ENCODE results near the gene USP21. TPM values are rescaled to one million over a fixed set of nuclear protein-coding genes. Genes with fewer than 3 reads are reported as not detected.

The USP21 gene
- total and polyA plus RNA-seq, 2 of the 13 experiments (the other 11 are each of a cell fraction or from before 2014, with no cell fraction given) = 10.1 to 33.1 TPM

GRCh38 chr1:161131523-161132409 is 27.5 kb upstream of the USP21 start (continued):
- TF ChIP-seq RERE (CRISPR knock-in tag; IDR thresholded peaks at IDR 0.05; ENCODE audit: low read depth) (no peak), RARG (CRISPR knock-in tag; IDR thresholded peaks at IDR 0.05; ENCODE audit: low read depth) (no peak), ZNF263 (CRISPR knock-in tag; IDR thresholded peaks at IDR 0.05) (peak; percentile 82), JUNB (CRISPR knock-in tag; IDR thresholded peaks at IDR 0.05; ENCODE audit: borderline replicate concordance) (peak; percentile 33; the same call in 1 of the 2 replicates), CREM (IDR thresholded peaks at IDR 0.05) (no peak), CREM (CRISPR knock-in tag; IDR thresholded peaks at IDR 0.05) (no peak), ZHX1 (CRISPR knock-in tag; IDR thresholded peaks at IDR 0.05; ENCODE audit: low read depth) (no peak), ZFP36L1 (CRISPR knock-in tag; IDR thresholded peaks at IDR 0.05) (0 out of 2 replicates have a peak, but pooled peaks have one; percentile 25), ZNF672 (CRISPR knock-in tag; IDR thresholded peaks at IDR 0.05) (0 out of 2 replicates have a peak, but pooled peaks have one; percentile 30), LCORL (IDR thresholded peaks at IDR 0.05) (no peak), LCORL (CRISPR knock-in tag; IDR thresholded peaks at IDR 0.05) (0 out of 2 replicates have a peak, but pooled peaks have one; percentile 9), ZNF670 (CRISPR knock-in tag; IDR thresholded peaks at IDR 0.05; ENCODE audit: borderline replicate concordance) (0 out of 2 replicates have a peak, but pooled peaks have one; percentile 17), MTF2 (CRISPR knock-in tag; IDR thresholded peaks at IDR 0.05; ENCODE audit: borderline replicate concordance) (peak; percentile 32; the same call in 1 of the 2 replicates), ZNF343 (CRISPR knock-in tag; IDR thresholded peaks at IDR 0.05) (no peak), TBX3 (IDR thresholded peaks at IDR 0.05; ENCODE audit: borderline replicate concordance) (peak; percentile 37; the same call in 1 of the 2 replicates), ZNF354B (CRISPR knock-in tag; IDR thresholded peaks at IDR 0.05) (no peak), FOXK2 (IDR thresholded peaks at IDR 0.05) (0 out of 2 replicates have a peak, but pooled peaks have one; percentile 29)
